ENCODE results near the gene NOP9.

GRCh38 chr14:24264298-24264697 is 35.4 kb upstream of the NOP9 start:
- TF ChIP-seq CEBPZ (IDR thresholded peaks at IDR 0.05; ENCODE audit: borderline replicate concordance, low read depth, low read length) (no peak), MTA2 (IDR thresholded peaks at IDR 0.05; ENCODE audit: low read depth) (no peak)
